Ishikawa (cell line): ENCODE data around the gene HOXC6.

Experiments used
- EP300 ChIP-seq: IDR thresholded peaks from 2 replicates; pipeline ENCODE4 v1.6.1; 2012; ENCODE audit warnings: borderline replicate concordance
- FOXM1 ChIP-seq: IDR thresholded peaks from 2 replicates; pipeline ENCODE4 v1.6.1; 2012; ENCODE audit warnings: low read depth, borderline replicate concordance
- TF ChIP-seq, protein P1 (sequence below): IDR thresholded peaks from 2 replicates; pipeline ENCODE4 v1.6.1; 2012

DNA sequence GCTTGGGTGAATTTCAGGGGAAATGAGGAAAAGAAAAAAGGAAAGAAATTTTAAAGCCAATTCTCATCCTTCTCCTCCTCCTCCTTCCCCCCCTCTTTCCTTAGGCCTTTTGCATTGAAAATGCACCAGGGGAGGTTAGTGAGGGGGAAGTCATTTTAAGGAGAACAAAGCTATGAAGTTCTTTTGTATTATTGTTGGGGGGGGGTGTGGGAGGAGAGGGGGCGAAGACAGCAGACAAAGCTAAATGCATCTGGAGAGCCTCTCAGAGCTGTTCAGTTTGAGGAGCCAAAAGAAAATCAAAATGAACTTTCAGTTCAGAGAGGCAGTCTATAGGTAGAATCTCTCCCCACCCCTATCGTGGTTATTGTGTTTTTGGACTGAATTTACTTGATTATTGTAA lies 27.3 kb downstream of the HOXC6 start:
- TF ChIP-seq, protein P1, sequence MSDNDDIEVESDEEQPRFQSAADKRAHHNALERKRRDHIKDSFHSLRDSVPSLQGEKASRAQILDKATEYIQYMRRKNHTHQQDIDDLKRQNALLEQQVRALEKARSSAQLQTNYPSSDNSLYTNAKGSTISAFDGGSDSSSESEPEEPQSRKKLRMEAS: no peak
- TF ChIP-seq EP300 (no peak), FOXM1 (no peak)
